GM18505 (cell line): ENCODE measurements around the gene THSD7A.

Experiments used
- ATAC-seq: cut with Tn5 transposase; IDR thresholded peaks from one replicate; pipeline ENCODE4 v1.9.1; 2021; ENCODE audit not compliant: unreplicated experiment
- POLR2A ChIP-seq: IDR thresholded peaks from 4 replicates; pipeline ENCODE4 v1.6.1; 2011; ENCODE audit warnings: borderline replicate concordance; ENCODE audit not compliant: insufficient read depth, insufficient read length; ENCODE audit errors: extremely low read depth

The THSD7A gene

DNA sequence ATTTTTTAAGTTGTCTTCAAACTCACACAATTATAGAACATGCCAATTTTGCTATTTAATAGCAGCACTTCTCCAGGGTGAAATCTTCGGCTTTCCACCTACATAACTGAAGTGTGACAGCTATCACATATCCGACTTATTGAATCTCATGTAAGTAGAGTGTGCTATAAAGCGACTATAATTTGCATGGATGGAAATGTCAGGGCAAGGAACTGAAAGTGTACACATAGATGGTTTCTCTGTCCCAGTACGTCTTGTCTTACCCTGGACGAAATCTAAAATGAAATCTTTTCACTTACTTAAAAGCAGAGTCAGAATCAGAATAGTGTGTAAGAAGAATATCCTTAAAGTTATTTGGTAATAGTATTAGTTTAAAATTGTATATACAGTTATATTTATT, 132.3 kb downstream of the THSD7A start:
- ATAC-seq = no peak
- no peak for TF ChIP-seq POLR2A

GRCh38 chr7:11698384-11698871, 133.6 kb downstream of the THSD7A start:
- TF ChIP-seq POLR2A = no peak
- no peak for ATAC-seq

DNA sequence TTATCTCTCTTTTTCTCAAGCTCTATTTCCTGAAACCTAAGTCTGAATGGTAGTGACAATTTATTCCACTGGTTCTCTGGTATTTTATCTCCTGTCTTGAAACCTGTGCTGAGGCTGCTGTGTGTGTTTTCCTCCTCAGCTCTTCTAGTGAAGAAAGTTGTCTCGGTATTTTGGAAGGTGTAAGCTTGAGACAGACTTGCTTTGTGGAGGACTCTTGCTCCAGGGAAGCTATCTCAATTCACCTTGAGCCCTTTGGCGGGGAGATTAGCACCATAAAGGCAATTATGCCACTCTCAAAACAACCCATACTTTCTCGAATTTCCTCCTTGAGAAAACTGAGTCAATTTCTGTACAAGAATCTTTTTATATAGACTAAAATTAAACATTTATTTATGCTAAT, 141.6 kb downstream of the THSD7A start:
- TF ChIP-seq POLR2A = no peak
- ATAC-seq = no peak

GRCh38 chr7:11689096-11689495, 142.9 kb downstream of the THSD7A start:
- TF ChIP-seq POLR2A = no peak
- no peak for ATAC-seq

DNA sequence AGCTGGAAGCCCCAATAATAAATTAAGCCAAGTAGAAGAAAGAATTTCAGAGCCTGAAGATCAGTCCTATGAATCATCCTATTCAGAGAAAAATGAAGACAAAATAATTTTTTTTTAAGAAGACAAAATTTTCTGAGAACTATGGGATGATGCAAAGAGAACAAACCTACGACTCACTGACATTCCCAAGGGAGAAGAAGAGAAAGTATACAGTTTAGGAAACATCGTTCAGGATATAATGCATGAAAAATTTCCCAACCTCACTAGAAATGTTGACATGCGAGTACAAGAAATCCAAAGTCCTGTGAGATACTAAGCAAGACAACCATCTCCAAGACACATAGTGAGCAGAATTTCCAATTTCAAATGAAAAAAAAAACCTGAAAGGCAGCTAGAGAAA, 150.5 kb downstream of the THSD7A start:
- no peak for ATAC-seq
- no peak for TF ChIP-seq POLR2A

- ATAC-seq = no peak
- no peak for TF ChIP-seq POLR2A
Observed at GRCh38 chr7:11675163-11675562, 156.8 kb downstream of the THSD7A start.

DNA sequence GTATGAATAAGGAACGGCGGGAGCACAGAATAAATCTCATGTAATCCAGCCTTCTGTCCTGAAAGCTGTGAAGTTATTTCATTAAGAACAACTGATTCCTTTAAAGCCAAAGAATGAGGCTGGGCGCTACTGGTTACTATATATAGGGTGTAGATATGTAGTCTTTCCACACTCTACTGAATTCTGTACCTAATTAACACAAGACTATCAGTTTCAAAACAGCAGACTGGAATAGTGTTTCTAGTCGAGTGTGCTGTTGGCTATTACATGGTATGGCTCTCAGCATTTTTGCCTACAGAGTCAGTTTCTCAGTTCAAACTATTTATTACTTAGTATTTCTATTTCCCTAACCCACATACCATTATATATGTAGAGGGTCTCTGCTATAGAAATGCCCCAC, 163.3 kb downstream of the THSD7A start:
- no peak for TF ChIP-seq POLR2A
- no peak for ATAC-seq

- TF ChIP-seq POLR2A = no peak
- no peak for ATAC-seq
Observed at GRCh38 chr7:11667810-11668185, 164.2 kb downstream of the THSD7A start.

DNA sequence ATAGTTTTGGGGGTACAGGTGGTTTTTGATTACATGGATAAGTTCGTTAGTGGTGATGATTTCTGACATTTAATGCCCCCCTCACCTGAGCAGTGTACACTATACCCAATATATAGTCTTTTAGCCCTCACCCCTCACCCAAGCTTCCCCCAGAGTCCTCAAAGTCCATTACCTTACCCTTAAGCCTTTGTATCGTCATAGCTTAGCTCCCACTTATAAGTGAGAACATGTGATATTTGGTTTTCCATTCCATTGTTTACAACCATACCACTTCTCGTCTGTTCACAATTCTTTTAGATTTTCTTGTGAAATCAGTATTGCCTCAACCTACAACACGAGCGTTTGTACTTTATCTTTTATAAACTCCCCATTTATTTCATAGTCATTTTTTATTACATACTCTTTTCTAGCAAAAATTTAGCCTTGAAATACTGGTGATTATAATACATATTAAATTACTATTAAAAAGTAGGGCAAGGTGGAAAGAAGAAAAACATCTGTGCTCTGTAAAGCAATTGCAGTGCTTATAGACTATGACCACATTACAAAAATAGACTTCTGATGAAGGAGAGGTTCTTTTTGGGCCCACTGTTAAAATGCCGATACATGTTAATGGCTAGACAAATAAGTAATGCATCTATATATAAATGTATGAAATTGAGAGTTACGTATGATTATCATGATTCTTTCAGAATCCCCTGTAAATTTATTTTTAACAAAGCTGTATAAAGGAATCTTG, 164.8 kb downstream of the THSD7A start:
- no peak for TF ChIP-seq POLR2A
- no peak for ATAC-seq

GRCh38 chr7:11665357-11665756, 166.6 kb downstream of the THSD7A start:
- ATAC-seq = no peak
- TF ChIP-seq POLR2A = no peak

DNA sequence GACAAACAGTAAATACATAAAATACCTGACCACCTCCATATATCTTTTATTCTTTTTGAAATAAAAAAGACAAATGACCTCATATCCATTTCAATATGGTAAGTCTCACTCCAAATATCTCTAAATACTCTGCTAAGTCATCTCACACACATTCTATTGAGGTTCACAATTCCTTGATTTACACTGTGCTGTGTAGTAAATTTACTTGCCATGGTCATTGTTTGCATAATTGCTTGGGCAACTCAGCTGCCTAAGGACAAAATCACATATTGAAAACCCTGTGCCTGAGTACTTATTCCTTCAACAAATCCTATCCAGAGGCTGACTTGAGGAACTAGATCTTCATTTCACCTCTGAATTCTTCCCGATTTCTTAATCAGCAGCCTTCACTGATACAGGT, 176.4 kb downstream of the THSD7A start:
- no peak for ATAC-seq
- no peak for TF ChIP-seq POLR2A

GRCh38 chr7:11655163-11655562, 176.8 kb downstream of the THSD7A start:
- no peak for ATAC-seq
- no peak for TF ChIP-seq POLR2A

GRCh38 chr7:11650500-11650899, 181.5 kb downstream of the THSD7A start:
- no peak for TF ChIP-seq POLR2A
- ATAC-seq = no peak

GRCh38 chr7:11650030-11650429, 182.0 kb downstream of the THSD7A start:
- TF ChIP-seq POLR2A = no peak
- no peak for ATAC-seq

GRCh38 chr7:11648980-11649379, 183.0 kb downstream of the THSD7A start:
- TF ChIP-seq POLR2A = no peak
- ATAC-seq = no peak
